Neural cell (in vitro differentiated cells): ENCODE measurements around the gene GFRA4. TPM values are rescaled to one million over a fixed set of nuclear protein-coding genes. Genes with fewer than 3 reads are reported as not detected.

Experiments
- H2AFZ ChIP-seq: fragments of 200-600, 300-800 bp; sonication (generic), shearing (Covaris generic); 2 replicates; pipeline ENCODE4 v1.6.0; 2014; ENCODE audit warnings: low read depth, mild to moderate bottlenecking, antibody characterized with exemption, low read length, moderate library complexity
- H3F3A ChIP-seq: fragments of 200-600 bp; shearing (Covaris generic); 2 replicates; pipeline ENCODE4 v1.6.1; 2016; ENCODE audit warnings: mild to moderate bottlenecking, moderate library complexity, mixed read lengths, antibody characterized with exemption, low read length; ENCODE audit not compliant: insufficient read depth, poor library complexity, severe bottlenecking
- H3K27ac ChIP-seq: fragments of 200-600, 300-800 bp; sonication (generic), shearing (Covaris generic); 2 replicates; pipeline ENCODE4 v1.5.1; 2014; ENCODE audit warnings: mild to moderate bottlenecking, low read length, moderate library complexity
- H3K27me3 ChIP-seq: fragments of 300-800, 200-600 bp; sonication (generic), shearing (Covaris generic); 2 replicates; pipeline ENCODE4 v1.6.0; 2014; ENCODE audit warnings: mild to moderate bottlenecking, low read depth, low read length, moderate library complexity; ENCODE audit not compliant: insufficient read depth
- H3K36me3 ChIP-seq: fragments of 300-800, 200-600 bp; sonication (generic), shearing (Covaris generic); 2 replicates; pipeline ENCODE4 v1.5.1; 2014; ENCODE audit warnings: mild to moderate bottlenecking, antibody characterized with exemption, low read length, moderate library complexity; ENCODE audit not compliant: insufficient read depth
- H3K4me2 ChIP-seq: fragments of 300-800, 200-600 bp; sonication (generic), shearing (Covaris generic); 2 replicates; pipeline ENCODE4 v1.6.0; 2014; ENCODE audit warnings: mild to moderate bottlenecking, low read length
- H3K4me3 ChIP-seq: fragments of 300-800, 200-600 bp; sonication (generic), shearing (Covaris generic); 2 replicates; pipeline ENCODE4 v1.5.1; 2014; ENCODE audit warnings: mild to moderate bottlenecking, low read length, moderate library complexity
- H3K79me2 ChIP-seq: fragments of 200-600 bp; shearing (Covaris generic); replicated peaks from 2 replicates; pipeline ENCODE4 v1.6.0; 2014; ENCODE audit warnings: mild to moderate bottlenecking, low read length, moderate library complexity; ENCODE audit not compliant: insufficient read depth
- H3K9ac ChIP-seq: fragments of 300-800, 200-600 bp; sonication (generic), shearing (Covaris generic); 2 replicates; pipeline ENCODE4 v1.6.1; 2016; ENCODE audit warnings: mild to moderate bottlenecking, low read length, mixed read lengths
- H3K9me2 ChIP-seq: fragments of 200-600 bp; shearing (Covaris generic); 2 replicates; pipeline ENCODE4 v1.6.1; 2016; ENCODE audit warnings: mild to moderate bottlenecking, low read length, mixed read lengths; ENCODE audit not compliant: insufficient read depth
- H3K9me3 ChIP-seq: fragments of 200-600, 300-800 bp; sonication (generic), shearing (Covaris generic); 2 replicates; pipeline ENCODE4 v1.6.1; 2016; ENCODE audit warnings: mild to moderate bottlenecking, mixed run types, low read length, moderate library complexity, mixed read lengths
- H4K20me1 ChIP-seq: fragments of 200-600 bp; shearing (Covaris generic); 2 replicates; pipeline ENCODE4 v1.6.1; 2016; ENCODE audit warnings: mild to moderate bottlenecking, mixed run types; ENCODE audit not compliant: insufficient read depth
- EP300 ChIP-seq: fragments of 450-650 bp; conservative IDR thresholded peaks from 2 replicates; pipeline ENCODE4 v1.6.1; 2014; ENCODE audit warnings: antibody characterized with exemption, mild to moderate bottlenecking, moderate library complexity; ENCODE audit not compliant: poor library complexity, severe bottlenecking
- EZH2 ChIP-seq: fragments of 200-600, 300-800 bp; shearing (Covaris generic), sonication (generic); IDR thresholded peaks from 2 replicates; pipeline ENCODE4 v1.6.1; 2014; ENCODE audit warnings: antibody characterized with exemption, low read length, borderline replicate concordance, mild to moderate bottlenecking; ENCODE audit not compliant: insufficient read depth, poor library complexity, severe bottlenecking
- MXI1 ChIP-seq: fragments of 450-650 bp; conservative IDR thresholded peaks from 2 replicates; pipeline ENCODE4 v1.6.1; 2014; ENCODE audit warnings: antibody characterized with exemption, mild to moderate bottlenecking; ENCODE audit not compliant: poor library complexity, severe bottlenecking
- POLR2AphosphoS5 ChIP-seq: IDR thresholded peaks from 2 replicates; pipeline ENCODE4 v1.6.1; 2012
- RAD21 ChIP-seq: fragments of 450-650 bp; conservative IDR thresholded peaks from 2 replicates; pipeline ENCODE4 v1.6.1; 2014; ENCODE audit warnings: antibody characterized with exemption, mild to moderate bottlenecking, moderate library complexity
- SMC3 ChIP-seq: fragments of 450-650 bp; conservative IDR thresholded peaks from 2 replicates; pipeline ENCODE4 v1.6.1; 2014; ENCODE audit warnings: antibody characterized with exemption, mild to moderate bottlenecking, moderate library complexity; ENCODE audit not compliant: poor library complexity
- TAF1 ChIP-seq: IDR thresholded peaks from 2 replicates; pipeline ENCODE4 v1.6.1; 2012; ENCODE audit warnings: low read depth
- polyA plus RNA-seq: library from polyadenylated mRNA; depleted of rRNA; stranded (reverse); fragments of >200 nt; gene quantifications from 2 replicates; pipeline ENCODE4 v1.2.3, GENCODE V29; 2014
- TF ChIP-seq, protein P1 (sequence below): IDR thresholded peaks from 2 replicates; pipeline ENCODE4 v1.6.1; 2012; ENCODE audit warnings: borderline replicate concordance
- TF ChIP-seq, protein P2 (sequence below): fragments of 450-650 bp; IDR thresholded peaks from 2 replicates; pipeline ENCODE4 v1.5.1; 2014; ENCODE audit warnings: antibody characterized with exemption, mild to moderate bottlenecking, moderate library complexity; ENCODE audit not compliant: poor library complexity, severe bottlenecking

The GFRA4 gene
- polyA plus RNA-seq, 1 donor from 2014 or later = not detected

- Histone ChIP-seq H3K27ac (no peak overlapping the region), H3K79me2 (no peaks in the 10 kb centered on the region), H4K20me1 (no peaks in the 10 kb centered on the region), H3F3A (no peaks in the 10 kb centered on the region), H3K27me3 (no peaks in the 10 kb centered on the region), H3K4me3 (no peak overlapping the region), H3K9ac (no peak overlapping the region), H2AFZ (no peak overlapping the region), H3K9me2 (no peaks in the 10 kb centered on the region), H3K36me3 (no peaks in the 10 kb centered on the region), H3K9me3 (no peaks in the 10 kb centered on the region), H3K4me2 (no peak overlapping the region)
- TF ChIP-seq POLR2AphosphoS5 (no peak), MXI1 (no peak), SMC3 (no peak), RAD21 (no peak), EP300 (no peak), EZH2 (no peak), TAF1 (no peak)
- TF ChIP-seq, protein P1, sequence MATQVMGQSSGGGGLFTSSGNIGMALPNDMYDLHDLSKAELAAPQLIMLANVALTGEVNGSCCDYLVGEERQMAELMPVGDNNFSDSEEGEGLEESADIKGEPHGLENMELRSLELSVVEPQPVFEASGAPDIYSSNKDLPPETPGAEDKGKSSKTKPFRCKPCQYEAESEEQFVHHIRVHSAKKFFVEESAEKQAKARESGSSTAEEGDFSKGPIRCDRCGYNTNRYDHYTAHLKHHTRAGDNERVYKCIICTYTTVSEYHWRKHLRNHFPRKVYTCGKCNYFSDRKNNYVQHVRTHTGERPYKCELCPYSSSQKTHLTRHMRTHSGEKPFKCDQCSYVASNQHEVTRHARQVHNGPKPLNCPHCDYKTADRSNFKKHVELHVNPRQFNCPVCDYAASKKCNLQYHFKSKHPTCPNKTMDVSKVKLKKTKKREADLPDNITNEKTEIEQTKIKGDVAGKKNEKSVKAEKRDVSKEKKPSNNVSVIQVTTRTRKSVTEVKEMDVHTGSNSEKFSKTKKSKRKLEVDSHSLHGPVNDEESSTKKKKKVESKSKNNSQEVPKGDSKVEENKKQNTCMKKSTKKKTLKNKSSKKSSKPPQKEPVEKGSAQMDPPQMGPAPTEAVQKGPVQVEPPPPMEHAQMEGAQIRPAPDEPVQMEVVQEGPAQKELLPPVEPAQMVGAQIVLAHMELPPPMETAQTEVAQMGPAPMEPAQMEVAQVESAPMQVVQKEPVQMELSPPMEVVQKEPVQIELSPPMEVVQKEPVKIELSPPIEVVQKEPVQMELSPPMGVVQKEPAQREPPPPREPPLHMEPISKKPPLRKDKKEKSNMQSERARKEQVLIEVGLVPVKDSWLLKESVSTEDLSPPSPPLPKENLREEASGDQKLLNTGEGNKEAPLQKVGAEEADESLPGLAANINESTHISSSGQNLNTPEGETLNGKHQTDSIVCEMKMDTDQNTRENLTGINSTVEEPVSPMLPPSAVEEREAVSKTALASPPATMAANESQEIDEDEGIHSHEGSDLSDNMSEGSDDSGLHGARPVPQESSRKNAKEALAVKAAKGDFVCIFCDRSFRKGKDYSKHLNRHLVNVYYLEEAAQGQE = no peak
- TF ChIP-seq, protein P2, sequence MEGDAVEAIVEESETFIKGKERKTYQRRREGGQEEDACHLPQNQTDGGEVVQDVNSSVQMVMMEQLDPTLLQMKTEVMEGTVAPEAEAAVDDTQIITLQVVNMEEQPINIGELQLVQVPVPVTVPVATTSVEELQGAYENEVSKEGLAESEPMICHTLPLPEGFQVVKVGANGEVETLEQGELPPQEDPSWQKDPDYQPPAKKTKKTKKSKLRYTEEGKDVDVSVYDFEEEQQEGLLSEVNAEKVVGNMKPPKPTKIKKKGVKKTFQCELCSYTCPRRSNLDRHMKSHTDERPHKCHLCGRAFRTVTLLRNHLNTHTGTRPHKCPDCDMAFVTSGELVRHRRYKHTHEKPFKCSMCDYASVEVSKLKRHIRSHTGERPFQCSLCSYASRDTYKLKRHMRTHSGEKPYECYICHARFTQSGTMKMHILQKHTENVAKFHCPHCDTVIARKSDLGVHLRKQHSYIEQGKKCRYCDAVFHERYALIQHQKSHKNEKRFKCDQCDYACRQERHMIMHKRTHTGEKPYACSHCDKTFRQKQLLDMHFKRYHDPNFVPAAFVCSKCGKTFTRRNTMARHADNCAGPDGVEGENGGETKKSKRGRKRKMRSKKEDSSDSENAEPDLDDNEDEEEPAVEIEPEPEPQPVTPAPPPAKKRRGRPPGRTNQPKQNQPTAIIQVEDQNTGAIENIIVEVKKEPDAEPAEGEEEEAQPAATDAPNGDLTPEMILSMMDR = no peak
Observed at GRCh38 chr20:3710011-3710466, 46.8 kb upstream of the GFRA4 start.

- H2AFZ ChIP-seq = no peak overlapping the region
- no peak overlapping the region for H3K4me3 ChIP-seq
- no peaks in the 10 kb centered on the region for H3K9me2 ChIP-seq
- H3K9ac ChIP-seq = no peak overlapping the region
- no peaks in the 10 kb centered on the region for H4K20me1 ChIP-seq
- H3F3A ChIP-seq = no peaks in the 10 kb centered on the region
- H3K79me2 ChIP-seq = no peaks in the 10 kb centered on the region
- no peaks in the 10 kb centered on the region for H3K9me3 ChIP-seq
- TF ChIP-seq, protein P1 = no peak
- no peak for TF ChIP-seq EZH2
- no peak for TF ChIP-seq EP300
- no peak for TF ChIP-seq MXI1
- TF ChIP-seq TAF1 = no peak
- TF ChIP-seq, protein P2 = no peak
- no peak for TF ChIP-seq RAD21
- no peak for TF ChIP-seq POLR2AphosphoS5
- TF ChIP-seq SMC3 = no peak
- H3K4me2 ChIP-seq = no peak overlapping the region
- H3K27me3 ChIP-seq = no peaks in the 10 kb centered on the region
- no peaks in the 10 kb centered on the region for H3K36me3 ChIP-seq
- H3K27ac ChIP-seq = no peak overlapping the region
Observed at GRCh38 chr20:3707508-3707899, 44.3 kb upstream of the GFRA4 start.
